Fibroblast of skin of back (primary cell): ENCODE data around the gene SLC41A1.

ENCODE experiments used
- DNase-seq: peaks from one replicate; pipeline ENCODE4 v3.0.0-alpha.2; 2013

The SLC41A1 gene

GRCh38 chr1:205750138-205751035 lies 62.6 kb downstream of the SLC41A1 start, which contains the start of gene NUCKS1:
Gene NUCKS1, minus strand, starts transcription at chr1:205750182. Its CDS starts 209 bp downstream, at chr1:205749973.
- DNase-seq, result peak; percentile 100

- DNase-seq, result peak; percentile 97
Measured at GRCh38 chr1:205749234-205750137, 63.5 kb downstream of the SLC41A1 start.

GRCh38 chr1:205748403-205749233 lies 64.4 kb downstream of the SLC41A1 start:
- DNase-seq, result peak; percentile 53

GRCh38 chr1:205746757-205747412 lies 66.1 kb downstream of the SLC41A1 start:
- no peak for DNase-seq

GRCh38 chr1:205744403-205744802 lies 68.6 kb downstream of the SLC41A1 start:
- DNase-seq, result no peak

- no peak for DNase-seq
Measured at GRCh38 chr1:205743977-205744376, 69.0 kb downstream of the SLC41A1 start.

GRCh38 chr1:205741681-205742080 lies 71.3 kb downstream of the SLC41A1 start:
- DNase-seq, result no peak

GRCh38 chr1:205739348-205740160 lies 73.4 kb downstream of the SLC41A1 start:
- peak; percentile 27 for DNase-seq
